Spleen (tissue), 11 donors: ENCODE data around the gene ZCCHC7. TPM values are rescaled to one million over a fixed set of nuclear protein-coding genes. Genes with fewer than 3 reads are reported as not detected.

ENCODE experiments used
- DNase-seq: peaks from one replicate; pipeline ENCODE4 v3.0.0-alpha.2; 2020
- H3K27ac ChIP-seq, 8 donors: fragments of 200-600 bp; sonication (generic) in 7 of 8; 1 replicate in 4 of 8; 2 replicates in 4 of 8; pipeline versions ENCODE4 v1.5.0 to v1.8.0; 2016 to 2021; ENCODE audit warnings: inconsistent platforms in 4 of 8, mild to moderate bottlenecking in 4 of 8, moderate library complexity in 1 of 8
- H3K27me3 ChIP-seq, 7 donors: fragments of 200-600 bp; sonication (generic) in 6 of 7; replicated peaks in 1 of 7; 1 replicate in 4 of 7; 2 replicates in 3 of 7; pipeline versions ENCODE4 v1.5.0 to v1.8.0; 2016 to 2021; ENCODE audit warnings: inconsistent platforms in 3 of 7, mild to moderate bottlenecking in 1 of 7
- H3K36me3 ChIP-seq, 6 donors: fragments of 200-600 bp; sonication (generic) in 5 of 6; 1 replicate in 4 of 6; 2 replicates in 2 of 6; pipeline versions ENCODE4 v1.5.0 to v1.8.0; 2016 to 2021; ENCODE audit warnings: inconsistent platforms in 2 of 6
- H3K4me1 ChIP-seq, 6 donors: fragments of 200-600 bp; sonication (generic) in 5 of 6; 1 replicate in 3 of 6; 2 replicates in 3 of 6; pipeline versions ENCODE4 v1.5.0 to v1.8.0; 2016 to 2021; ENCODE audit warnings: inconsistent platforms in 3 of 6
- H3K4me3 ChIP-seq, 8 donors: fragments of 200-600 bp; sonication (generic) in 7 of 8; 1 replicate in 4 of 8; 2 replicates in 4 of 8; pipeline versions ENCODE4 v1.5.0 to v1.8.0; 2016 to 2021; ENCODE audit warnings: inconsistent platforms in 4 of 8, mild to moderate bottlenecking in 4 of 8, moderate library complexity in 2 of 8
- H3K9me3 ChIP-seq, 8 donors: fragments of 200-600 bp; sonication (generic) in 7 of 8; 1 replicate in 4 of 8; 2 replicates in 4 of 8; pipeline versions ENCODE4 v1.5.0 to v1.8.0; 2016 to 2021; ENCODE audit warnings: inconsistent platforms in 4 of 8
- CTCF ChIP-seq, 11 experiments: fragments of 200-600 bp in 7 of 11; fragments of 450-650 bp in 4 of 11; sonication (generic) in 4 of 11; IDR thresholded peaks in 8 of 11; conservative IDR thresholded peaks in 3 of 11; 1 replicate in 7 of 11; 2 replicates in 4 of 11; pipeline versions ENCODE4 v1.4.0 to v1.8.0; 2016 to 2021; ENCODE audit warnings: antibody characterized with exemption in 11 of 11, inconsistent platforms in 4 of 11, mild to moderate bottlenecking in 1 of 11
- POLR2A ChIP-seq, 3 donors: fragments of 450-650 bp; IDR thresholded peaks; one replicate each; pipeline ENCODE4 v1.5.1; 2017; ENCODE audit warnings: antibody characterized with exemption in 3 of 3, mild to moderate bottlenecking in 1 of 3
- POLR2AphosphoS5 ChIP-seq, 3 donors: sonication (generic); formaldehyde crosslinking; IDR thresholded peaks; one replicate each; pipeline ENCODE4 v1.5.1; 2017; ENCODE audit warnings: antibody characterized with exemption in 3 of 3
- WGBS, 5 donors: extraction: QIAGEN DNeasy Blood & Tissue Kit in 3 of 5; methylation state at CpG; one replicate each; pipeline versions ENCODE4 v1.1.5 to v1.1.7; 2013 to 2018; 5-methylcytosine and 5-hydroxymethylcytosine counted together
- intact Hi-C: fragments of 100-400 bp; cut with DNase I; formaldehyde crosslinking; loops from one replicate; pipeline ENCODE4 v1.15.0; 2023; ENCODE audit warnings: low total_unique reads
- polyA plus RNA-seq, 3 donors: library from polyadenylated mRNA; stranded (reverse); fragments of 200-250 nt; gene quantifications; one replicate each; pipeline ENCODE4 v1.2.1, GENCODE V29; 2013
- total RNA-seq, 7 donors: library from RNA; depleted of rRNA in 3 of 7; stranded (reverse); fragments of >200 nt in 3 of 7; fragmentation: NEBNext Ultra II Directional in 4 of 7; extraction: Animal tissue kit (Norgen Biotek cat#: 25700) in 4 of 7; gene quantifications; one replicate each; pipeline versions ENCODE4 v1.1.0 to v1.2.1, GENCODE V29; 2016 to 2021
- donor health status: healthy with polysubstance abuse.
- donor health status: DM: no; HTN: no; CAD: no; lungs with moderate emphysema.
- donor health status: DM: no; HTN: no; CAD: no.
- donor health status: Bipolar disorder and iron deficiency.
- donor health status: healthy.
- donor health status: DM: no; HTN: no; CAD: no.
- donor health status: DM: yes; HTN: yes; CAD: no.

The ZCCHC7 gene
- total and polyA plus RNA-seq, 10 donors = 17.0 to 50.6 (median 38.1) TPM

- intact Hi-C loops = no loop called here
- no peak for DNase-seq
- no peak for TF ChIP-seq POLR2AphosphoS5 (IDR thresholded peaks at IDR 0.05)
- no peak for TF ChIP-seq CTCF (IDR thresholded peaks at IDR 0.05 in 8 of 11, conservative IDR thresholded peaks at IDR 0.05 in 3 of 11)
- no peak for TF ChIP-seq POLR2A (IDR thresholded peaks at IDR 0.05)
- Histone ChIP-seq H3K27me3 (no peaks in the 10 kb centered on the region), H3K27ac (no peak overlapping the region), H3K36me3 (peaks cover 0 to 3% (median 0%) of the 10 kb centered on the region in 6 donors), H3K4me1 (peaks cover 3 to 63% (median 16%) of the 10 kb centered on the region in 6 donors), H3K4me3 (no peak overlapping the region), H3K9me3 (no peaks in the 10 kb centered on the region)
- 90 to 95% (median 92%) methylated on average over 4 of the region's 4 CpGs for WGBS, 5 donors
These were observed 95.0 kb downstream of the ZCCHC7 start for GRCh38 chr9:37215381-37215780.

GRCh38 chr9:37215830-37216229 lies 95.5 kb downstream of the ZCCHC7 start:
- Histone ChIP-seq H3K4me1 (peaks cover 1 to 58% (median 12%) of the 10 kb centered on the region in 6 donors), H3K27ac (no peak overlapping the region), H3K27me3 (no peaks in the 10 kb centered on the region), H3K36me3 (peaks cover 0 to 3% (median 0%) of the 10 kb centered on the region in 6 donors), H3K4me3 (no peak overlapping the region), H3K9me3 (no peaks in the 10 kb centered on the region)
- 78 to 92% (median 84%) methylated on average over 1 of the region's 1 CpG for WGBS, 5 donors
- intact Hi-C loops = no loop called here
- DNase-seq = no peak
- TF ChIP-seq CTCF (IDR thresholded peaks at IDR 0.05 in 8 of 11, conservative IDR thresholded peaks at IDR 0.05 in 3 of 11) (no peak), POLR2AphosphoS5 (IDR thresholded peaks at IDR 0.05) (no peak), POLR2A (IDR thresholded peaks at IDR 0.05) (no peak)

GRCh38 chr9:37217161-37217560 lies 96.8 kb downstream of the ZCCHC7 start:
- 97 to 100% (median 98%) methylated on average over 2 of the region's 2 CpGs for WGBS, 5 donors
- H3K4me3 ChIP-seq = no peak overlapping the region
- intact Hi-C loops = no loop called here

More at GRCh38 chr9:37217161-37217560, 96.8 kb downstream of the ZCCHC7 start:
- TF ChIP-seq POLR2A (IDR thresholded peaks at IDR 0.05) = no peak
- no peak for TF ChIP-seq CTCF (IDR thresholded peaks at IDR 0.05 in 8 of 11, conservative IDR thresholded peaks at IDR 0.05 in 3 of 11)
- no peak for TF ChIP-seq POLR2AphosphoS5 (IDR thresholded peaks at IDR 0.05)
- peaks cover 0 to 45% (median 4%) of the 10 kb centered on the region in 6 donors for H3K4me1 ChIP-seq
- no peaks in the 10 kb centered on the region for H3K27me3 ChIP-seq
- DNase-seq = no peak
- peaks cover 0 to 3% (median 0%) of the 10 kb centered on the region in 6 donors for H3K36me3 ChIP-seq
- H3K27ac ChIP-seq = no peak overlapping the region
- H3K9me3 ChIP-seq = no peaks in the 10 kb centered on the region
